Gastroesophageal sphincter (tissue), 3 donors: ENCODE measurements around the gene THRB.

Source experiments
- CTCF ChIP-seq, 4 experiments: fragments of 200-600 bp in 2 of 4; fragments of 450-650 bp in 2 of 4; sonication (generic) in 1 of 4; IDR thresholded peaks; one replicate each; pipeline ENCODE4 v1.5.1; 2017 to 2019; ENCODE audit warnings: antibody characterized with exemption in 4 of 4, mild to moderate bottlenecking in 2 of 4, moderate library complexity in 2 of 4
- EP300 ChIP-seq: sonication (generic); formaldehyde crosslinking; IDR thresholded peaks from one replicate; pipeline ENCODE4 v1.6.1; 2017; ENCODE audit warnings: antibody characterized with exemption, mild to moderate bottlenecking
- POLR2AphosphoS5 ChIP-seq: sonication (generic); formaldehyde crosslinking; IDR thresholded peaks from one replicate; pipeline ENCODE4 v1.6.1; 2017; ENCODE audit warnings: antibody characterized with exemption

DNA sequence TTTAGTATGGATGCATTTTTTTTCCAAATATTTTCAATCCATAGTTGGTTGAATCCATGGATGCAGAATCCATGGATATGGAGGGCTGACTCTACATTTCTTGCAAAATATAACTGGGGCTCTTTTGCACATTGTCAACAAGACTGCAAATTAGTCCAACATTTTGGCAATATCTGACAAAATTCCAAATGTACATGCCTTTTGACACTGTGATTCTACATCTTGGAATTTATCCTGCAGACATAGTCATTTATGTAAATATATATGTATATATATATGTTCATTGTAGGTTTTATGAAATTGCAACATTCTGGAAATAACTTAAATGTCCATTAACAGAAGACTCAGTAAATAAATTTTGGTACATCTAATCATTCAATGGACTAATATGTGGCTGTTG, 203.0 kb downstream of the THRB start:
- TF ChIP-seq CTCF (IDR thresholded peaks at IDR 0.05) (no peak), POLR2AphosphoS5 (no peak), EP300 (no peak)
